Peyer's patch (tissue), 4 donors: ENCODE results near the gene UBA6.

Experiments
- POLR2A ChIP-seq, 2 donors: fragments of 450-650 bp; IDR thresholded peaks; one replicate each; pipeline ENCODE4 v1.5.1; 2017; ENCODE audit warnings: antibody characterized with exemption in 2 of 2, mild to moderate bottlenecking in 2 of 2, moderate library complexity in 2 of 2
- TF ChIP-seq, protein P1 (sequence below), 6 experiments: fragments of 450-650 bp in 4 of 6; fragments of 200-600 bp in 2 of 6; sonication (generic) in 1 of 6; IDR thresholded peaks; one replicate each; pipeline ENCODE4 v1.5.1; 2017 to 2019; ENCODE audit warnings: antibody characterized with exemption in 6 of 6, mild to moderate bottlenecking in 3 of 6, moderate library complexity in 1 of 6

DNA sequence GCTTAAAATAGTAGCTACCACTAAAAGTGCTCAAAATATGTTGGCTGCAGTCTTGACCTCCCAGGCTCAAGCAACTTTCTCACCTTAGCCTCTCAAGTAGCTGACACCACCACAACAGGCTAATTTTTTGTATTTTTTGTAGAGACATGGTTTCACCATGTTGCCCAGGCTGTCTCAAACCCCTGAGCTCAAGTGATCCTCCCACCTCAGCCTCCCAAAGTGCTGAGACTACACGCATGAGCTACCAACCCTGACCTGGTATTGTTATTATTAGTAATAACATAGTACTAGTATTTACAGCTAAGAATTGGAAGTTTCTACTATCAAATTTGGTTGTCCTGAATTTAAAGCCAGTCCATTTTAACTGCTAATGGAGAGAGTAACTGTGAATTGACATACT is 124.4 kb downstream of the UBA6 start:
- TF ChIP-seq, protein P1, sequence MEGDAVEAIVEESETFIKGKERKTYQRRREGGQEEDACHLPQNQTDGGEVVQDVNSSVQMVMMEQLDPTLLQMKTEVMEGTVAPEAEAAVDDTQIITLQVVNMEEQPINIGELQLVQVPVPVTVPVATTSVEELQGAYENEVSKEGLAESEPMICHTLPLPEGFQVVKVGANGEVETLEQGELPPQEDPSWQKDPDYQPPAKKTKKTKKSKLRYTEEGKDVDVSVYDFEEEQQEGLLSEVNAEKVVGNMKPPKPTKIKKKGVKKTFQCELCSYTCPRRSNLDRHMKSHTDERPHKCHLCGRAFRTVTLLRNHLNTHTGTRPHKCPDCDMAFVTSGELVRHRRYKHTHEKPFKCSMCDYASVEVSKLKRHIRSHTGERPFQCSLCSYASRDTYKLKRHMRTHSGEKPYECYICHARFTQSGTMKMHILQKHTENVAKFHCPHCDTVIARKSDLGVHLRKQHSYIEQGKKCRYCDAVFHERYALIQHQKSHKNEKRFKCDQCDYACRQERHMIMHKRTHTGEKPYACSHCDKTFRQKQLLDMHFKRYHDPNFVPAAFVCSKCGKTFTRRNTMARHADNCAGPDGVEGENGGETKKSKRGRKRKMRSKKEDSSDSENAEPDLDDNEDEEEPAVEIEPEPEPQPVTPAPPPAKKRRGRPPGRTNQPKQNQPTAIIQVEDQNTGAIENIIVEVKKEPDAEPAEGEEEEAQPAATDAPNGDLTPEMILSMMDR (IDR thresholded peaks at IDR 0.05): no peak
- TF ChIP-seq POLR2A (IDR thresholded peaks at IDR 0.05): no peak
